Neuron (in vitro differentiated cells): ENCODE results near the gene C19orf33.
A peak's percentile ranks its signal among the peaks of the same experiment; 100 is the strongest.

Experiments used
- H2AFZ ChIP-seq: one replicate; pipeline ENCODE4 v1.6.1; 2013; ENCODE audit warnings: low read depth, mild to moderate bottlenecking, inconsistent platforms, low read length, moderate library complexity
- H3K27me3 ChIP-seq: one replicate; pipeline ENCODE4 v1.6.1; 2013; ENCODE audit warnings: low read length; ENCODE audit not compliant: insufficient read depth
- H3K36me3 ChIP-seq: one replicate; pipeline ENCODE4 v1.6.1; 2013; ENCODE audit warnings: low read length; ENCODE audit not compliant: insufficient read depth
- H3K4me1 ChIP-seq: one replicate; pipeline ENCODE4 v1.6.1; 2013; ENCODE audit warnings: low read length; ENCODE audit not compliant: insufficient read depth
- H3K4me3 ChIP-seq: 2 replicates; pipeline ENCODE4 v1.5.1; 2013; ENCODE audit warnings: mild to moderate bottlenecking, low read length, moderate library complexity
- H3K9me3 ChIP-seq: one replicate; pipeline ENCODE4 v1.6.1; 2013; ENCODE audit warnings: low read length

C19orf33 gene

GRCh38 chr19:38287604-38288003 lies 16.4 kb upstream of the C19orf33 start:
- H2AFZ ChIP-seq, result peak overlapping the region; percentile 7
- no peaks in the 10 kb centered on the region for H3K9me3 ChIP-seq
- no peak overlapping the region for H3K4me3 ChIP-seq
- peaks cover 27% of the 10 kb centered on the region for H3K4me1 ChIP-seq
- no peaks in the 10 kb centered on the region for H3K27me3 ChIP-seq
- H3K36me3 ChIP-seq, result no peaks in the 10 kb centered on the region

GRCh38 chr19:38288123-38288855 lies 15.8 kb upstream of the C19orf33 start:
- H3K4me1 ChIP-seq, result peaks cover 27% of the 10 kb centered on the region
- no peaks in the 10 kb centered on the region for H3K9me3 ChIP-seq

GRCh38 chr19:38289955-38290354 lies 14.1 kb upstream of the C19orf33 start:
- Histone ChIP-seq H3K36me3 (no peaks in the 10 kb centered on the region), H3K4me1 (peaks cover 27% of the 10 kb centered on the region), H3K27me3 (no peaks in the 10 kb centered on the region), H3K4me3 (no peak overlapping the region), H2AFZ (no peak overlapping the region), H3K9me3 (no peaks in the 10 kb centered on the region)

More at GRCh38 chr19:38288123-38288855, 15.8 kb upstream of the C19orf33 start:
- Histone ChIP-seq H3K36me3 (no peaks in the 10 kb centered on the region), H3K27me3 (no peaks in the 10 kb centered on the region), H2AFZ (peak overlapping the region; percentile 7), H3K4me3 (no peak overlapping the region)

GRCh38 chr19:38290631-38291147 lies 13.4 kb upstream of the C19orf33 start:
- Histone ChIP-seq H3K27me3 (no peaks in the 10 kb centered on the region), H2AFZ (no peak overlapping the region), H3K4me3 (no peak overlapping the region), H3K36me3 (no peaks in the 10 kb centered on the region), H3K4me1 (peaks cover 27% of the 10 kb centered on the region), H3K9me3 (no peaks in the 10 kb centered on the region)

- Histone ChIP-seq H2AFZ (no peak overlapping the region), H3K9me3 (no peaks in the 10 kb centered on the region), H3K36me3 (no peaks in the 10 kb centered on the region), H3K4me1 (peaks cover 27% of the 10 kb centered on the region), H3K27me3 (no peaks in the 10 kb centered on the region), H3K4me3 (no peak overlapping the region)
Observed at GRCh38 chr19:38291855-38292254, 12.2 kb upstream of the C19orf33 start.

GRCh38 chr19:38293281-38293680 lies 10.8 kb upstream of the C19orf33 start:
- H3K27me3 ChIP-seq, result no peaks in the 10 kb centered on the region
- H3K9me3 ChIP-seq, result no peaks in the 10 kb centered on the region
- no peak overlapping the region for H2AFZ ChIP-seq
- no peak overlapping the region for H3K4me3 ChIP-seq
- no peaks in the 10 kb centered on the region for H3K36me3 ChIP-seq
- peaks cover 15% of the 10 kb centered on the region for H3K4me1 ChIP-seq

GRCh38 chr19:38294090-38294489 lies 10.0 kb upstream of the C19orf33 start:
- Histone ChIP-seq H3K4me1 (peaks cover 8% of the 10 kb centered on the region), H3K36me3 (no peaks in the 10 kb centered on the region)

GRCh38 chr19:38298821-38299680 lies 5.0 kb upstream of the C19orf33 start:
- Histone ChIP-seq H3K4me3 (no peak overlapping the region), H3K9me3 (no peaks in the 10 kb centered on the region), H3K36me3 (no peaks in the 10 kb centered on the region), H2AFZ (no peak overlapping the region), H3K4me1 (peaks cover 7% of the 10 kb centered on the region), H3K27me3 (no peaks in the 10 kb centered on the region)

More at GRCh38 chr19:38294090-38294489, 10.0 kb upstream of the C19orf33 start:
- no peak overlapping the region for H2AFZ ChIP-seq
- no peaks in the 10 kb centered on the region for H3K27me3 ChIP-seq
- no peaks in the 10 kb centered on the region for H3K9me3 ChIP-seq
- H3K4me3 ChIP-seq, result no peak overlapping the region

GRCh38 chr19:38304352-38304865 lies 358 bp downstream of the C19orf33 start:
- no peaks in the 10 kb centered on the region for H3K27me3 ChIP-seq
- H3K36me3 ChIP-seq, result peaks cover 8% of the 10 kb centered on the region
- peaks cover 7% of the 10 kb centered on the region for H3K4me1 ChIP-seq
- H3K9me3 ChIP-seq, result no peaks in the 10 kb centered on the region
- H3K4me3 ChIP-seq, result no peak overlapping the region
- no peak overlapping the region for H2AFZ ChIP-seq

- Histone ChIP-seq H2AFZ (no peak overlapping the region), H3K9me3 (no peaks in the 10 kb centered on the region), H3K4me1 (peaks cover 7% of the 10 kb centered on the region), H3K4me3 (no peak overlapping the region), H3K27me3 (no peaks in the 10 kb centered on the region), H3K36me3 (peaks cover 8% of the 10 kb centered on the region)
Observed at GRCh38 chr19:38304866-38305429, 897 bp downstream of the C19orf33 start.

GRCh38 chr19:38306236-38306635 lies 2.2 kb downstream of the C19orf33 start:
- no peaks in the 10 kb centered on the region for H3K4me1 ChIP-seq
- H3K4me3 ChIP-seq, result no peak overlapping the region
- no peaks in the 10 kb centered on the region for H3K27me3 ChIP-seq
- peaks cover 8% of the 10 kb centered on the region for H3K36me3 ChIP-seq
- H3K9me3 ChIP-seq, result no peaks in the 10 kb centered on the region
- H2AFZ ChIP-seq, result no peak overlapping the region

GRCh38 chr19:38307076-38307475 lies 3.0 kb downstream of the C19orf33 start:
- H3K27me3 ChIP-seq, result no peaks in the 10 kb centered on the region
- H2AFZ ChIP-seq, result no peak overlapping the region
- no peaks in the 10 kb centered on the region for H3K4me1 ChIP-seq
- H3K9me3 ChIP-seq, result no peaks in the 10 kb centered on the region
- no peak overlapping the region for H3K4me3 ChIP-seq
- peaks cover 8% of the 10 kb centered on the region for H3K36me3 ChIP-seq

- no peaks in the 10 kb centered on the region for H3K9me3 ChIP-seq
- H3K4me3 ChIP-seq, result no peak overlapping the region
- no peaks in the 10 kb centered on the region for H3K27me3 ChIP-seq
Observed at GRCh38 chr19:38307597-38307996, 3.5 kb downstream of the C19orf33 start.

More at GRCh38 chr19:38307597-38307996, 3.5 kb downstream of the C19orf33 start:
- H3K4me1 ChIP-seq, result no peaks in the 10 kb centered on the region
- H2AFZ ChIP-seq, result no peak overlapping the region
- peaks cover 8% of the 10 kb centered on the region for H3K36me3 ChIP-seq
